ENCODE data around the gene TDRD7.

- no peak for TF ChIP-seq POLR2AphosphoS5 (IDR thresholded peaks at IDR 0.05)
- TF ChIP-seq MXI1 (conservative IDR thresholded peaks at IDR 0.05; ENCODE audit: poor library complexity, severe bottlenecking) = no peak
- TF ChIP-seq EP300 (conservative IDR thresholded peaks at IDR 0.05; ENCODE audit: poor library complexity, severe bottlenecking) = no peak
- TF ChIP-seq, protein P1, sequence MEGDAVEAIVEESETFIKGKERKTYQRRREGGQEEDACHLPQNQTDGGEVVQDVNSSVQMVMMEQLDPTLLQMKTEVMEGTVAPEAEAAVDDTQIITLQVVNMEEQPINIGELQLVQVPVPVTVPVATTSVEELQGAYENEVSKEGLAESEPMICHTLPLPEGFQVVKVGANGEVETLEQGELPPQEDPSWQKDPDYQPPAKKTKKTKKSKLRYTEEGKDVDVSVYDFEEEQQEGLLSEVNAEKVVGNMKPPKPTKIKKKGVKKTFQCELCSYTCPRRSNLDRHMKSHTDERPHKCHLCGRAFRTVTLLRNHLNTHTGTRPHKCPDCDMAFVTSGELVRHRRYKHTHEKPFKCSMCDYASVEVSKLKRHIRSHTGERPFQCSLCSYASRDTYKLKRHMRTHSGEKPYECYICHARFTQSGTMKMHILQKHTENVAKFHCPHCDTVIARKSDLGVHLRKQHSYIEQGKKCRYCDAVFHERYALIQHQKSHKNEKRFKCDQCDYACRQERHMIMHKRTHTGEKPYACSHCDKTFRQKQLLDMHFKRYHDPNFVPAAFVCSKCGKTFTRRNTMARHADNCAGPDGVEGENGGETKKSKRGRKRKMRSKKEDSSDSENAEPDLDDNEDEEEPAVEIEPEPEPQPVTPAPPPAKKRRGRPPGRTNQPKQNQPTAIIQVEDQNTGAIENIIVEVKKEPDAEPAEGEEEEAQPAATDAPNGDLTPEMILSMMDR (IDR thresholded peaks at IDR 0.05; ENCODE audit: poor library complexity, severe bottlenecking) = no peak
- TF ChIP-seq RAD21 (conservative IDR thresholded peaks at IDR 0.05) = no peak
- TF ChIP-seq, protein P2, sequence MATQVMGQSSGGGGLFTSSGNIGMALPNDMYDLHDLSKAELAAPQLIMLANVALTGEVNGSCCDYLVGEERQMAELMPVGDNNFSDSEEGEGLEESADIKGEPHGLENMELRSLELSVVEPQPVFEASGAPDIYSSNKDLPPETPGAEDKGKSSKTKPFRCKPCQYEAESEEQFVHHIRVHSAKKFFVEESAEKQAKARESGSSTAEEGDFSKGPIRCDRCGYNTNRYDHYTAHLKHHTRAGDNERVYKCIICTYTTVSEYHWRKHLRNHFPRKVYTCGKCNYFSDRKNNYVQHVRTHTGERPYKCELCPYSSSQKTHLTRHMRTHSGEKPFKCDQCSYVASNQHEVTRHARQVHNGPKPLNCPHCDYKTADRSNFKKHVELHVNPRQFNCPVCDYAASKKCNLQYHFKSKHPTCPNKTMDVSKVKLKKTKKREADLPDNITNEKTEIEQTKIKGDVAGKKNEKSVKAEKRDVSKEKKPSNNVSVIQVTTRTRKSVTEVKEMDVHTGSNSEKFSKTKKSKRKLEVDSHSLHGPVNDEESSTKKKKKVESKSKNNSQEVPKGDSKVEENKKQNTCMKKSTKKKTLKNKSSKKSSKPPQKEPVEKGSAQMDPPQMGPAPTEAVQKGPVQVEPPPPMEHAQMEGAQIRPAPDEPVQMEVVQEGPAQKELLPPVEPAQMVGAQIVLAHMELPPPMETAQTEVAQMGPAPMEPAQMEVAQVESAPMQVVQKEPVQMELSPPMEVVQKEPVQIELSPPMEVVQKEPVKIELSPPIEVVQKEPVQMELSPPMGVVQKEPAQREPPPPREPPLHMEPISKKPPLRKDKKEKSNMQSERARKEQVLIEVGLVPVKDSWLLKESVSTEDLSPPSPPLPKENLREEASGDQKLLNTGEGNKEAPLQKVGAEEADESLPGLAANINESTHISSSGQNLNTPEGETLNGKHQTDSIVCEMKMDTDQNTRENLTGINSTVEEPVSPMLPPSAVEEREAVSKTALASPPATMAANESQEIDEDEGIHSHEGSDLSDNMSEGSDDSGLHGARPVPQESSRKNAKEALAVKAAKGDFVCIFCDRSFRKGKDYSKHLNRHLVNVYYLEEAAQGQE (IDR thresholded peaks at IDR 0.05; ENCODE audit: borderline replicate concordance) = no peak
- no peak for TF ChIP-seq TAF1 (IDR thresholded peaks at IDR 0.05; ENCODE audit: low read depth)
- no peak for TF ChIP-seq EZH2 (IDR thresholded peaks at IDR 0.05; ENCODE audit: borderline replicate concordance, insufficient read depth, low read length, poor library complexity, severe bottlenecking)
- no peak for TF ChIP-seq SMC3 (conservative IDR thresholded peaks at IDR 0.05; ENCODE audit: poor library complexity)
Measured at GRCh38 chr9:97411440-97411788, 482 bp upstream of the TDRD7 start.
